HG03521 (cell line): ENCODE data around the gene TMEM184A.
A peak's percentile ranks its signal among the peaks of the same experiment; 100 is the strongest.

Experiments
- ATAC-seq: cut with Tn5 transposase; IDR thresholded peaks from one replicate; pipeline ENCODE4 v1.9.1; 2021; ENCODE audit warnings: mild to moderate bottlenecking, moderate library complexity; ENCODE audit not compliant: unreplicated experiment

The TMEM184A gene

DNA sequence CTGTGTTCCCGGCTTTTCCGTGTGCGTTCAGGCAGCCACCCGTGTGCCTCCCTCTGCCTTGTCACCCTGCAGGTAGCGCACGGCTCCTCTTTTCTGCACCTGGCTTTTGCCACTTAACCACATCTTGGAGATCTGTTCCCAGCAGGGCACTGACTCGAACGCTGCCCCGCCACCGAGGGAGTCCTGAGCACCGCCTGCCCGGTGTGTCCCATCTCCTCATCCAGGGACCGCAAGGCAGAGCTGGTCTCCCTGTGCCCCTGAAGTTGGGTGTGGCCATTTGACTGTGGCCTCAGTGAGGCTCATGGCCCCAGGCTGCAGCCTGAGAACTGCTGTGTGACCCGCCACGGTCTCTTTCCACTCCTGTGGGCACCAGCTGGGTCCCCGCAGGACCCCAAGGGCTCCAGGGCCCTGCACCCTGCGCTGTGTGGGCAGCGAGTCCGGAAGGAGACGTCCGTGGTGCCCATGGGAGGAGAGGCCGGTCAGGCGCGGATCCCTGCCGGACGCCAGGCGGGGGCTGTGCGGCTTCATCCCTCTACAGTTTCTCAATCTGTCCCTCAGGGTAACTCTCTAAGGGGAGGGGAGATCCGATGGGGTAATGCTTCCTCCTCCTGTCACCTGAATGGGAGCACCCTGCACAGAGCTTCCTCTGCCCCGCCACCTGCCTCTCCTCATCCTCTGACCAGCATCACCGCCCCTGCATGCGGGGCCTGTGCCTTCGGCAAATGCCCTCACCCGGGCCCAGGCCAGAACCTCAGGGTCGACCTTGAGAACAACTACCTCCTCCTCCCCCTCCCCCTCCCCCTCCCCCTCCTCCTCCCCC lies 50.1 kb downstream of the TMEM184A start:
- no peak for ATAC-seq

DNA sequence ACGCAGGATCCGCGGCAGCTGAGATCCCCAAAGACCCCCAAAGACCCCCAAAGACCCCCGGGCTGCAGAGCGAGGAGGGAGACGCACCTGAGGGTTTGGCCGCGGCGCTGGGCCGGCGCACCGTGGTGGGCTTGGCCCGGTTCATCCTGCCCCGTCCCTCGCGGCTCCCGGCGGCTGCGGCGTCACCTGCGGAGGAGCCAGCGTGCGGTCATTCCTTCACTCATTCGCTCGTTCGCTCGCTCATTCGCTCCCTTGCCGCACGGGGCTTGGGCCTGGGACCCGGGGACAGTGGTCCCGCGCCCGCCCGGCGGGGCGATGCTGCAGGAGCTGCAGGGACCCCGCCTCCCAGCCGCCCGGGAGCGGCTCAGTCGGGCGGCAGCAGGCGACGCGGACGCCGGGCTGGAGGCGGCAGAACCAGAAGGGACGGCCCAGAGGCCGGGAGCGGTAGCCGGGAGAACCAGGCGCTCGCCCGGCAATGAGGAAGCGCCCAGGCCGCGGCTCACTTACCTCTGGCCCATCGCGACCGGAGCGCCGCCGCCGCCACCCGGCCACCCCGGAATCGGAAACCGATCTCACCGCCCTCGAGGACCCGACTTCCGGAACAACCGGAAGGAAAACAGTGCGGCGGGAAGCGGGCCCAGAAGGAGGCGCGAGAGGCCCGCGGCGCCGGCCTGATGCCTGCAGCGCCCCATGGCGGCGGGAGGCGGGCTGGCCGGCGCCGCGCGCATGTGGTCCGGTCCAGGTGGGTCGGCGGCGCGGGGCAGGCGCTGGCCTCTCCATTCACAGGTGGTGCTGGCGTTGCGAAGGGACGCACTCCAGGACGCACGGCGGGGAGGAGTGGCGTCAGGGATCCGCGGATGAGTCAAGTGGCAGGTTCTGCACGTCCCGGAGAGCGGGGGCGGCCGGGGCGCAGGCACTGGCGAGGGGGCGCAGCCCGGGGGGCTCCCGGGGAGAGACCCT lies 51.9 kb downstream of the TMEM184A start, which contains the start of gene INTS1:
Gene INTS1, minus strand, starts transcription at position 574 of the 960 bp plus-strand sequence. Its CDS starts 429 bp downstream, at position 145.
- ATAC-seq: peak; percentile 79

- no peak for ATAC-seq
Observed at GRCh38 chr7:1503390-1503789, 52.6 kb downstream of the TMEM184A start.

DNA sequence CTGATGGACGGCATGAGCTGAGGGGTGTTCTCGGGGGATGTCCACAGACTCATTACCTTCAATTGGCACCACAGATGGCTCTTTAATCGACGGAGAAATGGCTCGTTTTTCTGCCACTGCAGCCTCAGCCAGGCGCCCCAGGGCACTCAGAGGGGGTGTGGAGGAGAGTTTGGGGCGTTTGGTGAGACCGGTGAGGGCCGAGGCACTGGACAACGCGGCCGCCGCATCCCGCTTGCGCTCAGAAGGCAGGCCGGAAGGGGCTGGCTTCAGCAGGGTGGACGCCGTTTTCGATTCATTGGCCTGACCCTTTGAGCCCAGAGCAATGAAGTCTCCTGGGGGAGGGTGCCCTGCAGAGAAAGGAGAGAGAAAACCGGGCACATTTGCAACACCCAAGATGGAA lies 53.2 kb downstream of the TMEM184A start:
- no peak for ATAC-seq

DNA sequence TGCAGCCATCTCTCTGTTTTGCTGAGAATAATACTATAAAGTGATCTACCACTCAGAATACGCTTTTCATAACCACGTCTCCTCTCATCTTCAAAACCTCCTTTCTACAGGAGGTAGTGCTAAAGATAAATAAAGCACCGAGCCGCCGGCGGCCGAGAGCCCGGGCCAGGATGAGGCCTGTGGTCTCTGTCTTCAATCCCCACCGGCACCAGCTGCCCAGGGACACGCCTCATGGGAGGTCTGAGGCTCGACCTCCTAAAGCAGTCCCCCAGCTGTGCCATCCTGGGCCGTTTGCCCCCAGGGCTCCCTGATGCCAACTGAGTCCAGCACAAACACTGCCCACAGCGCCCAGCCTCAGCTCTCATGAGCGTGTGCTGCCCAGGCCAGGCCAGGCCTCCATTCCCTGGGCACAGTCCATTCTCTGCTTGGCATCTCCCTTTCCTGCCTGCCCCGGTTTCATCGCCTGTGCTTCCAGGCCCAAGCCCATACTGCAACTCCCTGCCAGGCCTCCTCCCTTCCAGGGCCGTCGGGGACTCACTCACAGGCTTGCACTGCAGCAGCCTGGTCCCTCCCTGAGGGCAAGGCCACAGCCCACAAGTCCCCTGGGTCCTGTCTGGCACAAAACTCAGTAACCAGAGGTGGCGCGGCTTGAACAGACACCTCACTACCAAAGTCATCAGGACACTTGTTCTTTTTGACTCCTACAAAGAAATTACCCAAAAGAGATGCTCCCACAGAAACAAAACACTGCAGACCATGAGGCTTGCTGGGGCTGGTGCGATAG lies 54.3 kb downstream of the TMEM184A start:
- ATAC-seq: no peak

- ATAC-seq: no peak
Observed at GRCh38 chr7:1500064-1500807, 55.8 kb downstream of the TMEM184A start.

DNA sequence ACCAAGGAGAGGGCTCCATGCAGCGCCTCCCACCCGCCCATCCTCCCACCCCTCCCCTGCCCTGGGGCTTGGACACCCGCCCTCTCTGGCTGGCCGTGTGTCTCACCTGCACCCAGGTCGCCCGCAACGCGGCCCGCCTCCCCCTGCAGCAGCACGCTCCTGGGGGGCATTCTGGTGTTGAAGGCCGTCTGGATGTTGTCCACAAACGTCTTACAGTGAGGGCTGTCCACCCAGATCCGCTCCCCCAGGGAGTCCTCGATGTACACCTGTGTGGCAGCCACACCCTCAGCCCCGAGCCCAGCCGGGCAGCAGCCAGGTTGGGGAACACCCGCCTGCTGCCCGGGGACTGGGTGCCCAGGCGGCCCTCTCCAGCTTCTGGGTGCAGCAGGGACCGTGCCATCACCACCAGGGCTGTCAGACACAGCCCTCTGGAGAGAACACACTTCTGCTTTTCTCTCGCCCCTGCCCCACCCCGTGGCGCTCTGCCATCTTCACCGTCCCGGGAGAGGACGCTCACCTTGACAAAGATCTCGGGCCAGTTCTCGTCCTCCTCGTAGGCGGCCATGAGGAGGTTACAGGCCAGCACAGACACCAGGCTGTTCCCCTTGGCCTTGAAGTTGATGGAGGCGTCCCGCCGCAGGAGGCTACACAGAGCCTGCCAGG lies 56.5 kb downstream of the TMEM184A start:
- no peak for ATAC-seq

- ATAC-seq: no peak
Observed at GRCh38 chr7:1498370-1499305, 57.4 kb downstream of the TMEM184A start.

DNA sequence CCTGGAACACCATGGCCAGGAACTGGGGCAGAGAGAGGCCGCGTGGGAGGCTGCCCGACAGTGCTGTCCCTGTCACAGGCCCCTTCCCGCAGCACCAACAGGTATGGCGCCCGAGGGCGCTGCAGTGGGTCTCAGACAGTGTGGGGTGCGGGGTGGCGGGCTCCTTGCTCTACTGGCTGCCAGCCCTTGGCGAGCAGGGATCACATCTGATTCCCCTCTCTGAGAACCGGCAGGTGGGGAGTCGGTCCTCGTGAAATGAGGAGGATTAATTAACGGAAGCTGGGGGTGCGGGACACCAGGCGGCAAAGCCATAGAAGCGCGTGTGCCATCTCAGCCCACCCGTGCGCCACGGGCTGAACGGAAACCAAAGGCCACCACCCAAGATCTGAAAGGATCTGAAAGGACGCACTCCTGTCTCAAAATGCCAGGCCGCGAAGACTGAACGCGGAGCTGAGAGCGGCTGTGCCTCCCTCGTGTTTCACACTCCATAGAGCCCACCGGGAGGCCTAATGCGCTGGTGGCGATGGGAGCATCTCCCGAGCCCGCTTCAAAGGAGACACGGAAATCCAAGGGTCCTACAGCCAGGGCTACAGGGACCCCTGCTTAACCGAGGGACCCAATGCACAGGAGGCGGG lies 58.6 kb downstream of the TMEM184A start:
- no peak for ATAC-seq

GRCh38 chr7:1496531-1497292 lies 59.3 kb downstream of the TMEM184A start:
- no peak for ATAC-seq

- ATAC-seq: no peak
Observed at GRCh38 chr7:1495564-1496242, 60.3 kb downstream of the TMEM184A start.

DNA sequence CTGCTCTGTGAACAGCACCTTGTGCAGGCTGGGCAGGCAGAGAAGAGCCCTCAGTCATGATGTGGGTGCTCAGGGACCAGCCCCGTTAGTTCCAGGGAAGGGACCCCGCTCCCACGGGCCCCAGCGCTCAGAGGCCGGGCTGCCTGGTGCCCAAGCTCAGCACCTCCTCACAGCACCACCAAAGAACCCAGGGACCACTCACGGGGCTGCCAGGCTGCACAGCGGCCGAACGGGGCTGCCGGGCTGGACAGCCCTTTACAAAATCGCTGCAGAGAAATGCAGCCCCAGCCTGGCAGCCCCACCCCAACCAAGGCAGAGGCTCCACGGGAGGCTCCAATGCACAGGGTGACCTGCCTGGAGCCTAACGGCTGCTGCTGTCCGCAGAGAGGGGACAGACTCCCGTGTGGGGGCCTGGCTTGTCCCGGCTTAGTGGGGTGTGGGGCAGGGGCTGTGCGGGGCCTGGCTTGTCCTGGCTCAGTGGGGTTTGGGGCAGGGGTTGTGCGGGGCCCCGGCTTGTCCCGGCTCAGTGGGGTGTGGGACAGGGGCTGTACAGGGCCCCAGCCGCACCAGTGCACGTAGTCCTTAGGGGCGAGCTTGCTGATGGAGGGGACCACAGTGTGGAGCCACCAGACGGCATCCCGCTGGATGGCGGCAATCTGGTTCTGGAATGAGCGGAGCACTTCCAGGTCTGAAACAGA lies 61.0 kb downstream of the TMEM184A start:
- no peak for ATAC-seq

GRCh38 chr7:1494447-1494846 lies 61.6 kb downstream of the TMEM184A start:
- ATAC-seq: no peak

GRCh38 chr7:1493571-1493970 lies 62.4 kb downstream of the TMEM184A start:
- ATAC-seq: no peak

- ATAC-seq: no peak
Observed at GRCh38 chr7:1493129-1493528, 62.9 kb downstream of the TMEM184A start.

DNA sequence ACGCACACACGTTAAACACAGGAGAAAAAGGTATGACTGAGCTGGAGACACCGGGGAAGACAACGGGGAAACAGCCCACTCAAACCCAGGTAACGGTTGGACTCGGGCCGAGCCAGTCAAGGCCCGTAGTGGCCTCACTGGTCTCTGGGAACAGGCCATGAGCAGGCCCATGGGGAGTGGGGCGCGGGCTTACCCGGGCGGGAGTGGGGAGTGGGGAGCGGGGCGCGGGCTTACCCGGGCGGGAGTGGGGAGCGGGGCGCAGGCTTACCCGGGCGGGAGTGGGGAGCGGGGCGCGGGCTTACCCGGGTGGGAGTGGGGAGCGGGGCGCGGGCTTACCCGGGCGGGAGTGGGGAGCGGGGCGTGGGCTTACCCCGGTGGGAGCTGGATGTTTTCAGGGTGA lies 63.4 kb downstream of the TMEM184A start:
- no peak for ATAC-seq
